Stimulated activated naive CD8-positive, alpha-beta T cell treated with anti-CD3 and anti-CD28 coated beads, Interleukin-15, Interleukin-2, amounts not matched to agents 100 ng/mL and 50 ng/mL, for 24 hours (primary cell): ENCODE measurements around the gene SPA17.

Source experiments
- H3K27ac Mint-ChIP-seq: one replicate; pipeline ENCODE4 v1.8.0; 2021; ENCODE audit warnings: mild to moderate bottlenecking, mixed read lengths
- H3K27me3 Mint-ChIP-seq: one replicate; pipeline ENCODE4 v1.8.0; 2021; ENCODE audit warnings: mixed read lengths
- H3K36me3 Mint-ChIP-seq: one replicate; pipeline ENCODE4 v1.8.0; 2021; ENCODE audit warnings: low read depth, mixed read lengths
- H3K4me1 Mint-ChIP-seq: one replicate; pipeline ENCODE4 v1.8.0; 2021; ENCODE audit warnings: low read depth, mixed read lengths
- H3K4me3 Mint-ChIP-seq: one replicate; pipeline ENCODE4 v1.8.0; 2021; ENCODE audit warnings: mild to moderate bottlenecking, mixed read lengths
- H3K9me3 Mint-ChIP-seq: one replicate; pipeline ENCODE4 v1.8.0; 2021; ENCODE audit warnings: mixed read lengths

Gene SPA17

GRCh38 chr11:124673333-124674167 lies at the start of gene SPA17, which contains the start of gene SIAE:
TSS of gene SPA17 (plus strand) at chr11:124673904. CDS start at chr11:124675265, 1,361 bp downstream.
TSS of gene SIAE (minus strand) at chr11:124673739. CDS start at chr11:124673708, 31 bp downstream.
- H3K27ac Mint-ChIP-seq, result peak within 1 kb of the TSS; percentile 92
- no peaks in the 10 kb centered on the region for H3K9me3 Mint-ChIP-seq
- H3K27me3 Mint-ChIP-seq, result no peaks in the 10 kb centered on the region
- H3K4me1 Mint-ChIP-seq, result peaks cover 38% of the 10 kb centered on the region
- no peaks in the 10 kb centered on the region for H3K36me3 Mint-ChIP-seq
- H3K4me3 Mint-ChIP-seq, result peak within 1 kb of the TSS; percentile 87

- H3K27me3 Mint-ChIP-seq, result no peaks in the 10 kb centered on the region
Observed at GRCh38 chr11:124625504-124626168, 48.1 kb upstream of the SPA17 start.

GRCh38 chr11:124627546-124627945 lies 46.2 kb upstream of the SPA17 start:
- Mint-ChIP-seq H3K4me3 (no peak overlapping the region), H3K27ac (no peak overlapping the region), H3K36me3 (peaks cover 58% of the 10 kb centered on the region), H3K9me3 (no peaks in the 10 kb centered on the region), H3K27me3 (no peaks in the 10 kb centered on the region), H3K4me1 (peaks cover 16% of the 10 kb centered on the region)

More at GRCh38 chr11:124625504-124626168, 48.1 kb upstream of the SPA17 start:
- no peak overlapping the region for H3K4me3 Mint-ChIP-seq
- H3K4me1 Mint-ChIP-seq, result peaks cover 21% of the 10 kb centered on the region
- no peaks in the 10 kb centered on the region for H3K9me3 Mint-ChIP-seq
- peaks cover 42% of the 10 kb centered on the region for H3K36me3 Mint-ChIP-seq
- H3K27ac Mint-ChIP-seq, result peak overlapping the region; percentile 84

GRCh38 chr11:124629961-124630360 lies 43.7 kb upstream of the SPA17 start:
- H3K27ac Mint-ChIP-seq, result no peak overlapping the region
- H3K36me3 Mint-ChIP-seq, result peaks cover 57% of the 10 kb centered on the region
- H3K4me3 Mint-ChIP-seq, result no peak overlapping the region
- peaks cover 5% of the 10 kb centered on the region for H3K4me1 Mint-ChIP-seq
- no peaks in the 10 kb centered on the region for H3K27me3 Mint-ChIP-seq
- H3K9me3 Mint-ChIP-seq, result no peaks in the 10 kb centered on the region

- H3K9me3 Mint-ChIP-seq, result no peaks in the 10 kb centered on the region
- H3K4me1 Mint-ChIP-seq, result no peaks in the 10 kb centered on the region
- H3K4me3 Mint-ChIP-seq, result no peak overlapping the region
- H3K36me3 Mint-ChIP-seq, result peaks cover 60% of the 10 kb centered on the region
- H3K27me3 Mint-ChIP-seq, result no peaks in the 10 kb centered on the region
- no peak overlapping the region for H3K27ac Mint-ChIP-seq
Observed at GRCh38 chr11:124633355-124633754, 40.3 kb upstream of the SPA17 start.

- no peaks in the 10 kb centered on the region for H3K9me3 Mint-ChIP-seq
- peak overlapping the region; percentile 31 for H3K27ac Mint-ChIP-seq
- H3K27me3 Mint-ChIP-seq, result no peaks in the 10 kb centered on the region
- no peaks in the 10 kb centered on the region for H3K4me1 Mint-ChIP-seq
- H3K36me3 Mint-ChIP-seq, result peaks cover 52% of the 10 kb centered on the region
- H3K4me3 Mint-ChIP-seq, result no peak overlapping the region
Observed at GRCh38 chr11:124635932-124636331, 37.8 kb upstream of the SPA17 start.

GRCh38 chr11:124638500-124638899 lies 35.2 kb upstream of the SPA17 start:
- H3K36me3 Mint-ChIP-seq, result peaks cover 29% of the 10 kb centered on the region
- no peaks in the 10 kb centered on the region for H3K4me1 Mint-ChIP-seq
- H3K27ac Mint-ChIP-seq, result no peak overlapping the region
- H3K9me3 Mint-ChIP-seq, result no peaks in the 10 kb centered on the region
- no peak overlapping the region for H3K4me3 Mint-ChIP-seq
- no peaks in the 10 kb centered on the region for H3K27me3 Mint-ChIP-seq

GRCh38 chr11:124639186-124639585 lies 34.5 kb upstream of the SPA17 start:
- Mint-ChIP-seq H3K4me3 (no peak overlapping the region), H3K27me3 (no peaks in the 10 kb centered on the region), H3K9me3 (no peaks in the 10 kb centered on the region), H3K27ac (no peak overlapping the region), H3K4me1 (no peaks in the 10 kb centered on the region), H3K36me3 (peaks cover 28% of the 10 kb centered on the region)

- Mint-ChIP-seq H3K36me3 (peaks cover 27% of the 10 kb centered on the region), H3K4me3 (no peak overlapping the region), H3K27me3 (no peaks in the 10 kb centered on the region), H3K27ac (no peak overlapping the region), H3K9me3 (no peaks in the 10 kb centered on the region), H3K4me1 (peaks cover 5% of the 10 kb centered on the region)
Observed at GRCh38 chr11:124640666-124641065, 33.0 kb upstream of the SPA17 start.

- Mint-ChIP-seq H3K4me1 (peaks cover 5% of the 10 kb centered on the region), H3K36me3 (peaks cover 12% of the 10 kb centered on the region), H3K9me3 (no peaks in the 10 kb centered on the region), H3K27me3 (no peaks in the 10 kb centered on the region), H3K27ac (no peak overlapping the region), H3K4me3 (no peak overlapping the region)
Observed at GRCh38 chr11:124642628-124643027, 31.1 kb upstream of the SPA17 start.

- Mint-ChIP-seq H3K9me3 (no peaks in the 10 kb centered on the region), H3K4me3 (no peak overlapping the region), H3K27me3 (no peaks in the 10 kb centered on the region), H3K4me1 (peaks cover 5% of the 10 kb centered on the region), H3K36me3 (peaks cover 7% of the 10 kb centered on the region), H3K27ac (no peak overlapping the region)
Observed at GRCh38 chr11:124643042-124643604, 30.6 kb upstream of the SPA17 start.

- Mint-ChIP-seq H3K9me3 (no peaks in the 10 kb centered on the region), H3K27ac (no peak overlapping the region), H3K27me3 (no peaks in the 10 kb centered on the region), H3K36me3 (peaks cover under 1% of the 10 kb centered on the region), H3K4me1 (peaks cover 5% of the 10 kb centered on the region), H3K4me3 (no peak overlapping the region)
Observed at GRCh38 chr11:124643605-124644425, 29.9 kb upstream of the SPA17 start.

GRCh38 chr11:124644426-124645280 lies 29.1 kb upstream of the SPA17 start:
- no peaks in the 10 kb centered on the region for H3K27me3 Mint-ChIP-seq
- H3K9me3 Mint-ChIP-seq, result no peaks in the 10 kb centered on the region
- no peak overlapping the region for H3K4me3 Mint-ChIP-seq
- H3K36me3 Mint-ChIP-seq, result no peaks in the 10 kb centered on the region
- no peak overlapping the region for H3K27ac Mint-ChIP-seq
- H3K4me1 Mint-ChIP-seq, result peaks cover 5% of the 10 kb centered on the region

GRCh38 chr11:124646148-124646547 lies 27.6 kb upstream of the SPA17 start:
- no peaks in the 10 kb centered on the region for H3K9me3 Mint-ChIP-seq
- H3K4me3 Mint-ChIP-seq, result no peak overlapping the region
- peaks cover 5% of the 10 kb centered on the region for H3K4me1 Mint-ChIP-seq
- H3K27ac Mint-ChIP-seq, result no peak overlapping the region
- no peaks in the 10 kb centered on the region for H3K36me3 Mint-ChIP-seq
- no peaks in the 10 kb centered on the region for H3K27me3 Mint-ChIP-seq
